C4-2B (cell line): Measurements from ENCODE around the gene PLXDC2.

ENCODE experiments used
- H3K27ac ChIP-seq: fragments of 450-650 bp; 2 replicates; pipeline ENCODE4 v1.5.1; 2017
- ZFX ChIP-seq: fragments of 450-650 bp; IDR thresholded peaks from 2 replicates; pipeline ENCODE4 v1.6.1; 2017
- TF ChIP-seq, protein P1 (sequence below): fragments of 450-650 bp; conservative IDR thresholded peaks from 2 replicates; pipeline ENCODE4 v1.5.1; 2017; ENCODE audit warnings: mild to moderate bottlenecking

Gene PLXDC2

DNA sequence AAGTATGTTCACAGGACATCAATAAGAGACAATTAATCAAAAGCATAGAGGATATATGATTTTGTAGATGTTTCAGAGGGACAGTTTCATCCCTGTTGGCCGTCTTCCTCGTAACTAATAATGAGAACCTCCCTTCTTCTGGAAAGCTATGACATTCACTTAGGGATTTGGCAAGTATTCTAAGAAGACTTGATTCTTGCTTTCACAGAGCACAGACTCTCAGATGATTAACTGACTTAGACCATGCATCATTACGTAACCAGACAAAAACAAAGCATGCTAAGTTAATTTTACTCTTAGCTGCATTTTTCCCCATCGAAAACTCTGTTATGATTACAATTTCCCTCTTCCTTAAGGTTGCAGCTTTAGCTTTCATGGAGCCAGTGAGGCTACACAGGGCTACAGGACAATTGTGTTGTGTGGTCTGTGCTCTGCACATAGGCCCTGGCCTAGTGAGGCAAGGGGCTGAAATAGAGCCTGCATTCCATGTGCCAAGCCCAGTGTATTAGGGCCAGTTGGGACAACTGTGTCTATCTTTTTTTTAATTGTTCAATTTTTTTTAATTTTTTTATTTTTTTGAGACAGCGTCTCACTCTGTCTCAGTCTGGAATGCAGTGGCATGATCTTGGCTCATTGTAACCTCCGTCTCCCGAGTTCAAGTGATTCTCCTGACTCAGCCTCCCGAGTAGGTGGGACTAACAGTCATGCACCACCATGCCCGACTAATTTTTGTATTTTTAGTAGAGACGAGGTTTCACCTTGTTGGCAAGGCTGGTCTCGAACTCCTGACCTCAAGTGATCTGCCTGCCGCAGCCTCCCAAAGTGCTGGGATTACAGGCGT lies 105.3 kb downstream of the PLXDC2 start:
- no peak for TF ChIP-seq ZFX
- TF ChIP-seq, protein P1, sequence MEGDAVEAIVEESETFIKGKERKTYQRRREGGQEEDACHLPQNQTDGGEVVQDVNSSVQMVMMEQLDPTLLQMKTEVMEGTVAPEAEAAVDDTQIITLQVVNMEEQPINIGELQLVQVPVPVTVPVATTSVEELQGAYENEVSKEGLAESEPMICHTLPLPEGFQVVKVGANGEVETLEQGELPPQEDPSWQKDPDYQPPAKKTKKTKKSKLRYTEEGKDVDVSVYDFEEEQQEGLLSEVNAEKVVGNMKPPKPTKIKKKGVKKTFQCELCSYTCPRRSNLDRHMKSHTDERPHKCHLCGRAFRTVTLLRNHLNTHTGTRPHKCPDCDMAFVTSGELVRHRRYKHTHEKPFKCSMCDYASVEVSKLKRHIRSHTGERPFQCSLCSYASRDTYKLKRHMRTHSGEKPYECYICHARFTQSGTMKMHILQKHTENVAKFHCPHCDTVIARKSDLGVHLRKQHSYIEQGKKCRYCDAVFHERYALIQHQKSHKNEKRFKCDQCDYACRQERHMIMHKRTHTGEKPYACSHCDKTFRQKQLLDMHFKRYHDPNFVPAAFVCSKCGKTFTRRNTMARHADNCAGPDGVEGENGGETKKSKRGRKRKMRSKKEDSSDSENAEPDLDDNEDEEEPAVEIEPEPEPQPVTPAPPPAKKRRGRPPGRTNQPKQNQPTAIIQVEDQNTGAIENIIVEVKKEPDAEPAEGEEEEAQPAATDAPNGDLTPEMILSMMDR, result no peak

DNA sequence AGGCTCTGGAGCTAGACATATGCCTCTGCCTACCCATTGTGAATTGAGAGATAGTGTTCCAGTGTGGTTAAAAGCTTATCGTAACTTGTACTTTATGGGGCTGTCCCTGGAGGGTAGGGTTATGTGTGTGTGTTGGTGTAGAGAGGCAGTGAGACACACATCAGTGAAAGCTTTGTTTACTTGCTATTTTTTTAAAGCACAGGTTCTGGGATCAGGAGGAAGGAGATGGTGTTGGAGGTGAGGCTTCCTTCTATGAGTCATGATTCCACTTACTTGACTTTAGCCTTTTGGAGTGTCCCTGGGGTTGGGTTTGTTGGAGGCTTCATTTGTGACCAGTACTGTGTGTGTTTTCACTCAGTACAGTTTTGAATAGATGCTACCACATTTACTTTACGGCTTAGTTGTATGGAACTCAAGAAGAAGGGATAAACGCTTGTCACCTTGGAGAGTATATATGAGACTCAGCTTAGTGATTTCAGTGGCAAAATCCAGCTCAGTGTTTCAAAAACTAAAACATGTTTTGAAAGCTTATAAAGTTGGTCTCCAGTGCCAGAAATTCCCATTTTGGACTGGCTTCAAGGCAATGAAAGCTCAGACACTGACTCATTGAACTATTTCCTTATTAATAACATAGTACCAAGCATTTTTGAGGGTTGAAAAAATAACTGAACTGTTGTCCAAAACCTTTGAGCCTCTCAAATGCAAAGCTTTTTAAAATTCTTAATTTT lies 106.2 kb downstream of the PLXDC2 start:
- peak overlapping the region; percentile 53 for H3K27ac ChIP-seq
- TF ChIP-seq, protein P1, result no peak

More for the DNA sequence above, 105.3 kb downstream of the PLXDC2 start:
- H3K27ac ChIP-seq, result peak overlapping the region; percentile 53

DNA sequence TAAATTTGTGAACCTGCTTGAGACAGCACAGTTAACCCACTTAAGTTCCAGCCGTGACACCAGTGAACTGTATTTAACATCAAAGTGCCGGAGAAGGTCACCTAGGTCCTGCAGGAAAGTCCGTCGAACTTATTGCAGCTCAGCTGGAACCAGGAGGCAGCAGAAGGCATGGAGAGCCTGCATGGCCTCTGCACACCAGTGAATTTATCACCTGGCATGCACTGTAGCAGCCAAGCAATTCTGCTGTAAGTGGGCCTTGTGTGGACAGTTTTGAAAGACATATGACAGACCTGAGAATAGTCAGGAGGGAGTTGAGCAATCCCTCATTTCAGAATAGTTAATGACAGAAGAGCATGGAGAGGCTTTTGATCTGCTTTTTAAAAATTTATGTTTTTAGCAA lies 108.8 kb downstream of the PLXDC2 start:
- H3K27ac ChIP-seq, result no peak overlapping the region
- TF ChIP-seq, protein P1, result no peak
- no peak for TF ChIP-seq ZFX

DNA sequence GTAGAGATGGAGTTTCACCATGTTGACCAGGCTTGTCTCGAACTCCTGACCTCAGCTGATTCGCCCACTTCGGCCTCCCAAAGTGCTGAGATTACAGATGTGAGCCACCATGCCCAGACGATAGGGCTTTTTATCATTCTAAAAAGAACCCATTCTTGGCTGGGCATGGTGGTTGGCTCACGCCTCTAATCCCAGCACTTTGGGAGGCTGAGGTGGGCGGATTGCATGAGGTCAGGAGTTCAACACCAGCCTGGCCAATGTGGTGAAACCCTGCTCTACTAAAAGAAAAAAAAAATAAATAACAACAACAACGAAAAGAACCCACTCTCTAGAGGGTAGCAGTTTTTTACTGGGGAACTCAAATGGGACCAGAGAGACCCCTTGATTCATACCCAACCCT lies 112.7 kb downstream of the PLXDC2 start:
- no peak for TF ChIP-seq ZFX
- TF ChIP-seq, protein P1, result no peak
- H3K27ac ChIP-seq, result no peak overlapping the region

DNA sequence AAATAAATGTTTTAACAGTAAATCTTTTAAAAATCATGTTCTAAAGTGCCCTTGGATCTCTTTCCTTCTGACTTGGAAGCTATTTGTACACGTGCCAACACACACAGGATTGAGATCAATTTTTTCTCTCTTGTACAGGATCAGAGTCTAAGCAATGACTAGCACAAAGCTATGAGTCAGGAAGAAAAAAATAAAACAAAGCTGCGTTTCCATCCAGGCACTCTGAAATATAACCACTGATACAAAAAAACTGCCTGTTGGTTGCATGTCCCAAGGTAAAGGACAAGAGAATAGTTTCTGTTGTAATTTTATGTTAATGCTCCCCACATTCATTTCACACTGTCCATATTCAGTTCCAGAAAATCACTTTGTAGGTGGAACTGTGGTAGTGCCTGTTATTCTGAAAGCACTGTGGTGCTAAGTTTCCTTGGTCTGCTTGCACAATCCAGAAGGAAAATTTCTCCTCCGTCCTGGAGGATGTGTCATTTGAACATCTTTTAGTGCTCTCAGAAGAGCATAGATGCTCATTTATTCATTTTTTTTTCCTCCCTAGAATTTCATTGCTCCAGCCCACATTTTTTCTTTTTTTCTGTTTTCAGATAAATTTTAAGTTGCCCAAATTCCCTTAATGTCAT lies 113.4 kb downstream of the PLXDC2 start:
- no peak overlapping the region for H3K27ac ChIP-seq
- TF ChIP-seq, protein P1, result no peak
- no peak for TF ChIP-seq ZFX

DNA sequence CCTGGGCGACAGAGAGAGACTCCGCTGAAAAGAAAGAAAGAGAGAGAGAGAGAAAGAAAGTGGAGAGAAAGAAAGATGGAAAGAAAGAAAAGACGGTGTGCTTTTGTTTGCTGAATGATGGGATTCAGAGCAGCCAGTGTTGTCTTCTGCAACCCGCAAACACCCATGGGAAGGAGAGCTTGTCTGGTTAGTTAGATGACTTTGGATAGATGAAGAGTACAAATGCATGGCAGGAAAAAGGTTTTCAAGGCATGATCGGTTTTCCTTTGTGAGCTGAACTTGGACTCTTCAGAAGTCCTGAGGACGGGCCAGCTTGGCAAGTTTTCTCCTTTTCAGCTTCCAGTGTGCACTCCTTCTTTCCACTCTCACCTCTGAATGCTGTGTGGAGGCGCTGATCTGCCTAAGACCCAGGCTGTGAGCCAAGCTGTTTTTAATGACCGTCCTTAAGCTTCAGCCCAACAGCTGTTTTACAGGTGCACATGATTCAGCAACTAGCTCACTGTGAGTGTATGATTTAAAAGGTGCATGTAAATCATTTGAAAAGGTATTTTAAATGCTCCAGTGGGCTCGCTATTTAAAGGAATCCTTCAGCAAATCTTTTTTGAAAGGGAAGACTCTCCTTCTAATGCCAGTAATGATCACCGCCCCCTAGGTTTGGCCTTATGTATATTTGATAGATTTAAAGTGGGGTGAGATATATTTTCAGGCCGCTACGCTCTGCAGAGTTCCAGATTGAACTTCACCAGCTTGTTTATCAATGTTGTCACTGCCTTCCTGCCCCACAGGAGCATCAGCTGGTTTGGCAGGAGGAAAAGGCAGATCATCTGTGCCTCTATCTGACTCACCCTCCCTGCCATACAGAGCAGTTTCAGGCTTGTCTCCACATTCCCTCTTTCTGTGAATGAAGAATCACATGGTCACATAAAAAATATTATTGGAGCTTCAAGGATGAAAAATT lies 115.0 kb downstream of the PLXDC2 start:
- TF ChIP-seq, protein P1, result 0 out of 2 replicates have a peak, but pooled peaks have one; percentile 8
- TF ChIP-seq ZFX, result no peak
- peak overlapping the region; percentile 5 for H3K27ac ChIP-seq
